ENCODE measurements around the gene DIO2.

The DIO2 gene

DNA sequence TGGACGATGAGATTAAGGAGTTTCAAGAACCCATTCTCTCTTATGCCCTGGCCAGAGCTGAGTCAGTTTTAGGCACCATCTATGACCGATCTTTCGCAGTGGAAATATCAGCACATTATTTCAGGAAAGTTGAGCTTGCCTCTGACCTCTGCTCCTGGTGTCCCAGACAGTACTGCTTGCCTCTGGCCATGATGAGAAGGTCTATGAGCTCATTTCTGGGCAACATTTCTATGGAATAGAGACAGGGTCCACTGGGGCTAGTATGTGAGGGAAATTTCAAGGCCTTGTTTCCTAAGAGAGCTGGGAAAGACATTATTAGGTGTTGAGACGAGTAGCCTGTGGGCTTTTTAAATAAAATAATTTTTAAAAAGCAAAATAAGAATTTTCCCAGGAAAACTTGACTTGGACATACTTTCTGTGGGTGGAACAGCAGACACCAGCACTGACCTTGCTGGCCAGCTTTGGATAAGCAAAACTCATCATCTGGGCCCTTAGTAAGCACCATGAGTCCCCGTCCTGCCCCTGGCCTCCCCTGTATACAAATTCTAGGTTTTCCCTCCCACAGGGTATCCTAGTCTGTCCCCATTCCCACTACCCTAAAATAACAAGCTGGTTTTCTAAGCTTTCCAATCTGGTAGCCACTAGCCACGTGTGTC is 43.4 kb downstream of the DIO2 start:
- no peak for DNase-seq

DNA sequence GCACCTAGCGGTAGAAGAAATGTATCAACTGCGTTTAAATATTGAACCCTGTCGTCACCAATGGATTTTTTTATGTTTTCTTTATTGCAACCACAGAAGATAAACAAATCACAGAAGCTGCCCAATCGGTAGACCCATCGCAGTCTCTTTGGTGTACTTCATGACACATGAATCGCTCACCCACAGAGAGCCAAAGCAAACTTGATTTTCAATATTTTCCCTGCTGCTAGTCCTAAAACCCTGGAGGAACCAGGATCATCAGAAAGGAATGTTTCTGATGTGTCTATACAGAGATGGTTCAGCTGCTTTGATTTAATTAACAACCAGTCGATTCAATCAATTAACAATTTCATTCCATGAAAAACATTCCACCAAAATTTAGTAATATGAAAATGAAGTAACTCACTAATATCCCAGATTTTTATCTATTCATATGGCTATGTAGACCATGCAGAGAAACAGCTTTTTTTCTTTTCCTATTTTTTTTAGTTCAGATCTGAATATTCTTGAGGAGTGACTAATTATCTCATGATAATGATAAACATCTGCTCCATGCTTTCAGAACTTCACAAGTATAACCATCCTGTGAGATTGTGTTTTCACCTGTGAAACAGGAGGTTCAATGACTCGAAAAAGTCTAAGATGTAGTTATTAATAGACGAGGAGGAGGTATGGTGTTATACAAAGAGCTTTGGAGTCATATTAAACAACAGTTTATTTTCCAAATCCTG is 46.1 kb downstream of the DIO2 start:
- DNase-seq, result no peak

DNA sequence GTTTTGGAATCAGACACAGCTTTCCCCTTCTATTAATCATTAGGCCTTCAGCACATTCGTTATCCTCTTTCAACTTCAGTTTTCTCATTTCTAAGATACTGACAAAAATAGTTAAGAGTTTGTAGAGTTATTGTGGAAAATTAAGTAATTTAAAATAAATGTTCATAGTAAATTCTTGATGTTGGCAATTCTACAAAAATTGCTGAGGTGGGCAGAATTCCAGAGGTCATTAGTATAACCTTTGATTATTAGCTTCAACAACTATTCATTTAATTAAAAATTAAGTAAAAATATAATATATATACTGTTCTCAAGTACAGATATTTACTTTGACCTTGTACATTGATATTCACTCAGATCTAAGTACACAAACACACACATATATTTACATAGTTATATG is 58.5 kb downstream of the DIO2 start:
- no peak for DNase-seq

DNA sequence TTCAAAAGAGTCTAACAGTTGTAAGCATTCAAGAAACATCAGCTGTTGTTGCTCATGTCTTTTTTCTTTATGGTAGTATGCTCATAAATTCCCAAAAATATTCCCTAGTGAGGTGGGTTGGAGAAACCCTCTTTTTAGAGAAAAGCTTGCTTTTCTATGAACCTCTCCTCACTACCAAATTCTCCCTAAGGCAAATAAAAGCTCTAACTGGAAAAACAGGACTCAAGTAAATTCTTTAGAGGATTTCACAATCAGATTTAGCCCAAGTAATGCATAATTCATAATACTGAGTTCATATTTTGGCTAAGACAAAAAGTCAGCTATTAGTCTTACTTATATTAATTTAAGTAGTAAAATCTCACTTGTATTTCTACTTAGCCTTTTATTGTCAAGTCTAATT is 59.1 kb downstream of the DIO2 start:
- DNase-seq, result no peak

DNA sequence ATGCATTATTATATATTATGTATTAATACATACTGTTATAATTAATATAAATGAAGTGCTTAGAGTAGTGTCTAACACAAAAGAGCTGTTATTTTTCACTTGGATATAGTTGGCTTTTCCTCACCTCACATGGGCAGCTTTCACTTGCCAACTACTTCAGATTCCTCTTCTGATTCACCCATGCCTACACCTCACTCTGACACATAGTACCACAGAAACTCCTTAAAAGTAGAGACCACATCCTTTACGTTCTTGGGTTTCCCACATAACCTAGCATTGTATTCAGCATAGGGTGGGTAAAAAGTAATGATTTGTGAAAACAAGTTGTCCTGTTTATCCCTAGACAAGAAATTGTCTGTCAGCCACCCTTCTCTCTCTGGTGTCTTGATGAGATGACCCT is 61.0 kb downstream of the DIO2 start:
- no peak for DNase-seq
